Activated CD4-positive, CD25-positive, alpha-beta regulatory T cell (primary cell): ENCODE measurements around the gene PLA2G1B.
"Not testable (repeated sequence)": the region's sequence is repeated elsewhere in the genome, so short reads cannot be mapped to it uniquely, and the experiment has no call there.

Experiments
- DNase-seq, 4 experiments: peaks; one replicate each; lab custom pipeline; 2025; lab: John Stamatoyannopoulos, UW

Gene PLA2G1B

DNA sequence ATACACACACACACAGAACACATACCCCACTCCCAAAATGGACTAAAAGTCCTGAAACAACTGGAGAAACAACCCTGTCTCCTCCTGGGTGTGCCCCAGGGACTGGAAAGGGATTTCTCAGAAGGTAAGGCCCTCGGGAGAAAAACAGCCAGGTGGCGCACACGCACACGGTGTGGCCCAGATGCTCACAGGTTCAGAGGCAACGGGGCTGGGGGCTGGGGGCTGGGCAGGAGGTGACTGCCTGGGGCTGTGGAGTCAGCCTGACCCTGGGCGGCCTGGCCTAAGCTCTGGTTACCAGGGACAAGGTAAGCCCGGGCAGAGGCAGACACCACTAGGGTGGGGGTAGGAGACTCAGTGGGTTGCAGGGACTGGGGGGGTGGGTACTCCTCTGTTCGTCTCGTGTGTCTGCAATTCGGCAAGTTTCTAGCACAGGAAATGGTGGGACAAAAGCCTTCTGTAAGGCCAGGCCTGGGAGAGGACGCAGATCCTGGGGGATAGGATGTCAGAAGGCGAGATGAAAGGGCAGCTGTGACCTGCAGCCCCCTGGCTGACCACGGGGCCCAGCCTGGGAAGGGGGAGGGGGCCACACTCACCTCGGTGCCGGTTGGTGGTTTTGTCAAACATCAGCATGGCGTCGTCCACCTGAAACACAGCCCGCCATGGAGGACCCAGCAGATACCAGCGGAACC, 31.0 kb upstream of the PLA2G1B start:
- no peak for DNase-seq

DNA sequence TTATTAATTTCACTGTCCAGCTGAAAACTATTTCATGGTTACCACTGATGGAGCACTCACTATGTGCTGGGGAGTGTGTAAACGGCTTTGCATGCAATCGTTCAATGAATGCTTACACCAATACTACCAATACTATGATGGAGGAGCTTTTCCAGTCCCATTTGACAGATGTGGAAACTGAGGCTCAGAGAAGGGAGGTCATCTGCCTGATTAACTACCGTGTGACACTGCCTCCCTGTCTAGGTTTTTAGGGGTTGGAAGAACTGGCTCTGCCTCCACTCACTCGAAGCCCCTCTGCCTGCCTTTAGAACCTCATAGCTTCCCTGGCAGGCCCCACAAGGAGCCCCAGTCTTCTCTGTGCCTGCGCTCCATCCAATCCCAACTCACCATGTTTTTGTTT, 29.5 kb upstream of the PLA2G1B start:
- DNase-seq = no peak

DNA sequence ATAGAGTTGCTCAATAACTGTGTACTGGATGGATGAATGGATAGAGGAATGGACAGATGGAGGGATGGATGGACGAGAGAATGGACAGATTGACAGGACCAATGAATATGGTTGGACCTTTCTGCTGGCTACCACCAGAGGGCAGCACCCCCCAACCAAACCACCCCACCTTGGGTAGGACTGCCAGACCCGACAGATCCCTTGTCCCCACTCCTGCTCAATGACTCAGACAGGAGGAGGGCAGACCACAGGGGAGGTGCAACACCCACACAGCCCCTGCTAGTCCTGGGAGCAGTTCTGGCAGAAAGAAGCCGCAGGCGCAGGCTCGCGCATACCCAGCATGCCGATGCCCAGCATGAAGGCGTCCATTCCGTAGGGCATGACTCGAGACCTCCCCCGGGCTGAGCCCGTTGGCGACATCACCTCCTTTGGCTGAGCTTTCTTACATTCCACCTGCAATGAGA, 29.0 kb upstream of the PLA2G1B start:
- DNase-seq = peak; percentile 40 to 69 (median 52)

DNA sequence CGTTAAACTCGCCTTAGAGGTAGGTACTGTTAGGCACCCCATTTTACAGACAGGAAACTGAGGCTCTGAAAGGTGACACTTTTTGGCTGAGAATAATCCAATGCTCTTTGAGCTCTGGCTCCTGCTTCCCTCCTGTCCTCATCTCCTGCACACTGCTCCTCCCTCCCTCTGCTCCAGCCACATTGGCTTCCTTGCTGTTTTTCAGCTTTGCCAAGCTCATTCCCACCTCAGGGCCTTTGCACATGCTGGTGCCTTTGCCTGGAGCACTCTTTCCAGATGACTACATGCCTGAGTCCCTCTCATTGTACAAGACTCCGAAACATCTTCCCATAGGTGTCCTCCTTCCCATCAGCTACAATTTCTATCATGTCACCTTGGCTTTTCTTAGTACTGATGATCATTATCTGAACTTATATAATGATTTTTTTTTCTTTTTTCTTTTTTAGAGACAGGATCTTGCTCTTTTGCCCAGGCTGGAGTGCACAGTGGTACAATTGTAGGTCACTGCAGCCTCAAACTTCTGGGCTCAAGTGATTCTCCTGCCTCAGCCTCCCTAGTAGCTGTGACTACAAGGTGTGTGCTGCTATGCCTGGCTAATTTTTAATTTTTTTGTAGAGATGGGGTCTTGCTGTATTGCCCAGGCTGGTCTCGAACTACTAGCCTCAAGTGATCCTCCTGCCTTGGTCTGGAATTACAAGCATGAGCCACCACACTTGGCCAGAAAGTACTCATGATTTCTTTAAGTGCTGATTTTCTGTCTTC, 26.2 kb upstream of the PLA2G1B start:
- DNase-seq = no peak

- DNase-seq = no peak
Observed at GRCh38 chr12:120353136-120353535, 25.6 kb upstream of the PLA2G1B start.

GRCh38 chr12:120352117-120352516, 24.5 kb upstream of the PLA2G1B start:
- no peak for DNase-seq

- no peak for DNase-seq
Observed at GRCh38 chr12:120350576-120351350, 23.2 kb upstream of the PLA2G1B start.

DNA sequence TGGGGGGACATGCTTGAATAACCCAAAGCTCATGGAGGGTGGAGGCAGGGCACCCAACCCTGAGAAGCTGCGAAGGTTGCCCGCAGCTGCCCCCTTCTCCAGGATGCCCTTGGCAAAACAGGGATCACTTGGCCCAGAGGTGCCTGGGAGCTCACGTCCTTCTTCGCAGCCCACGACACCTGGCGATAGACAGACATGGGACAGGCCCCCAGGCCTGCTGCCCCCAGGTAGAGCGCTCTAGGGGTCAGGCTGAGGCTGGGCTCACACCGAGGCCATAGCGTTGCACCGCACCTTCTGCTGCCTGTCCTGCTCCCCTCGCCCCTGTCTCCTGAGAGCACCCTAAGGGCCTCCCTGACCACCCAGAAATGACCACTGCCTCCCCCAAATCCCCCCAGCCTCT, 20.2 kb upstream of the PLA2G1B start:
- no peak for DNase-seq

- DNase-seq = no peak
Observed at GRCh38 chr12:120346681-120347080, 19.1 kb upstream of the PLA2G1B start.

GRCh38 chr12:120346031-120346430, 18.5 kb upstream of the PLA2G1B start:
- no peak for DNase-seq

DNA sequence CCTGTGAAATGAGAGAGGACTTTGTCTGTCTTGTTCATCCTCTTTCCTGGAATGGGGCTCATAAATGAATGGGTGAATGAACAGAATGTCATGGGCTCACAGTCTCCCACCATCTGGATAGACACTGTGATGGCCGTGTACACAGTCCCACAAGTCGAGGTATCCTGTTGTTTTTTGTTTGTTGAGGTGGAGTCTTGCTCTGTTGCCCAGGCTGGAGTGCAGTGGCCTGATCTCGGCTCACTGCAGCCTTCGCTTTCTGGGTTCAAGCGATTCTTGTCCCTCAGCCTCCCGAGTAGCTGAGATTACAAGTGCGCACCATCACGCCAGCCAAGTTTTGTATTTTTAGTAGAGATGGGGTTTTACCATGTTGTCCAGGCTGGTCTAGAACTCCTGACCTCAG, 16.1 kb upstream of the PLA2G1B start:
- DNase-seq = no peak

DNA sequence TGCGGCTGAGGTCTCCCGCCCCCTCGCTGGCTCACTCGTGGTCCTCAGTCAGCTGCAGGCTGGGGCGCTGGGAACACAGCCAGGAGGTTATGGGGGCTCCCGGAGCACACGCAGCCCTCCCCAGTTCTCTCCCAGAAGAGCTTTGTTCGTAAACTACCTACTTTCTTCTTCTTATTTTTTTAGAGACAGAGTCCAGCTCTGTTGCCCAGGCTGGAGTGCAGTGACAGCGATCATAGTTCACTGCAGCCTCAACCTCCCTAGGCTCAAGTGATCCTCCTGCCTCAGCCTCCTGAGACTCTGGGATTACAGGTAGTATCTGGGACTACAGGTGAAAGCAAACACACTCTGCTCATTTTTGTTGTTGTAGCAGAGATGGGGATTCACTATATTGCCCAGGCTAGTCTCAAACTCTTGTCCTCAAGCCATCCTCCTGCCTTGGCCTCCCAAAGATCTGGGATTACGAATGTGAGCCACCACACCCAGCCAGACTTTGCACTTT, 15.5 kb upstream of the PLA2G1B start:
- no peak for DNase-seq

GRCh38 chr12:120342175-120343038, 14.8 kb upstream of the PLA2G1B start:
- DNase-seq = no peak

- no peak for DNase-seq
Observed at GRCh38 chr12:120339256-120339655, 11.7 kb upstream of the PLA2G1B start.

DNA sequence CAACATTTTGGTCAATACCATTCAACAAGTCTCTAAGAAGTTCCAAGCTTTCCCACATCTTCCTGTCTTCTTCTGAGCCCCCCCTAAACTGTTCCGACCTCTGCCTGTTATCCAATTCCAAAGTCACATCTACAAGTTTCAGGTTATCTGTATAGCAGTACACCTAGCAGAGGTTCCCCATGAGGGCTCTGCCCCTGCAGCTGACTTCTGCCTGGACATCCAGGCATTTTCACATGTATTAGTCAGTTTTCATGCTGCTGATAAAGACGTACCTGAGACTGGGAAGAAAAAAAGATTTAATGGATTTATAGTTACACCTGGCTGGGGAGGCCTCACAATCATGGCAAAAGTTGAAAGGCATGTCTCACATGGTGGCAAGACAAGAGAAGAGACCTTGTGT, 10.2 kb upstream of the PLA2G1B start:
- DNase-seq = no peak

DNA sequence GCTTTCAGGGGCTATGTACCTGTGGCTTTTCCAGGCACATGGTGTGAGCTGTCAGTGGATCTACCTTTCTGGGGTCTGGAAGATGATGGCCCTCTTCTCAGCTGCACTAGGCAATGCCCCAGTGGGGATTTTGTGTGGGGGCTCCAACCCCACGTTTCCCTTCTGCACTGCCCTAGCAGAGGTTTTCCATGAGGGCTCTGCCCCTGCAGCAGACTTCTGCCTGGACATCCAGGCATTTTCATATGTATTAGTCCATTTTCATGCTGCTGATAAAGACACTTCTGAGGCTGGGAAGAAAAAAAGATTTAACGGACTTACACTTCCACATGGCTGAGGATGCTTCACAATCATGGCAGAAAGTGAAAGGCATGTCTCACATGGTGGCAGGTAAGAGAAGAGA, 8.8 kb upstream of the PLA2G1B start:
- not testable (repeated sequence) for DNase-seq

- not testable (repeated sequence) for DNase-seq
Observed at GRCh38 chr12:120335447-120335846, 7.9 kb upstream of the PLA2G1B start.

GRCh38 chr12:120332523-120332922, 4.9 kb upstream of the PLA2G1B start:
- DNase-seq = no peak

DNA sequence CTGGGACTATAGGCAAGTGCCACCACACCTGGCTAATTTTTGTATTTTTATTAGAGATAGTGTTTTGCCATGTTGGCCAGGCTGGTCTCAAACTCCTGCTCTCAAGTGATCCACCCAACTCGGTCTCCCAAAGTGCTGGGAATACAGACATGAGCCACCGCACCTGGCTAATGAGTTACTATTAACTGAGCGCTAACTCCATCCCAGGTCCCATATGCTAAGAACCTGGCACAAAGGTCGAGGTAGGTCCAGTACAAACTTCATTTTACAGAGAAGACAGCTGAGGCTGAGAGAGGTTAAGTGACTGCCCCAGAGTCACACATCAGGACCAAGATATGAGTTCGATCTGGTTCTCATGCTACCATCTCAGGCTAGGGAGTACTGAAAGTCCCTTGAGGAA, 4.5 kb upstream of the PLA2G1B start:
- no peak for DNase-seq

GRCh38 chr12:120331390-120331789, 3.8 kb upstream of the PLA2G1B start:
- no peak for DNase-seq

GRCh38 chr12:120328228-120328627, 649 bp upstream of the PLA2G1B start:
- DNase-seq = no peak
